Measurements from ENCODE around the gene ELMO1.

GRCh38 chr7:37236906-37237305 lies 211.8 kb downstream of the ELMO1 start:
- no peak for TF ChIP-seq TERF1 (CRISPR knock-in tag; IDR thresholded peaks at IDR 0.05)
- no peak for TF ChIP-seq SMYD3 (CRISPR knock-in tag; IDR thresholded peaks at IDR 0.05)
- TF ChIP-seq, protein P1, sequence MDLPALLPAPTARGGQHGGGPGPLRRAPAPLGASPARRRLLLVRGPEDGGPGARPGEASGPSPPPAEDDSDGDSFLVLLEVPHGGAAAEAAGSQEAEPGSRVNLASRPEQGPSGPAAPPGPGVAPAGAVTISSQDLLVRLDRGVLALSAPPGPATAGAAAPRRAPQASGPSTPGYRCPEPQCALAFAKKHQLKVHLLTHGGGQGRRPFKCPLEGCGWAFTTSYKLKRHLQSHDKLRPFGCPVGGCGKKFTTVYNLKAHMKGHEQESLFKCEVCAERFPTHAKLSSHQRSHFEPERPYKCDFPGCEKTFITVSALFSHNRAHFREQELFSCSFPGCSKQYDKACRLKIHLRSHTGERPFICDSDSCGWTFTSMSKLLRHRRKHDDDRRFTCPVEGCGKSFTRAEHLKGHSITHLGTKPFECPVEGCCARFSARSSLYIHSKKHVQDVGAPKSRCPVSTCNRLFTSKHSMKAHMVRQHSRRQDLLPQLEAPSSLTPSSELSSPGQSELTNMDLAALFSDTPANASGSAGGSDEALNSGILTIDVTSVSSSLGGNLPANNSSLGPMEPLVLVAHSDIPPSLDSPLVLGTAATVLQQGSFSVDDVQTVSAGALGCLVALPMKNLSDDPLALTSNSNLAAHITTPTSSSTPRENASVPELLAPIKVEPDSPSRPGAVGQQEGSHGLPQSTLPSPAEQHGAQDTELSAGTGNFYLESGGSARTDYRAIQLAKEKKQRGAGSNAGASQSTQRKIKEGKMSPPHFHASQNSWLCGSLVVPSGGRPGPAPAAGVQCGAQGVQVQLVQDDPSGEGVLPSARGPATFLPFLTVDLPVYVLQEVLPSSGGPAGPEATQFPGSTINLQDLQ (CRISPR knock-in tag; IDR thresholded peaks at IDR 0.05), result no peak
- TF ChIP-seq JUNB (CRISPR knock-in tag; IDR thresholded peaks at IDR 0.05; ENCODE audit: borderline replicate concordance), result no peak
- no peak for TF ChIP-seq ZSCAN30 (CRISPR knock-in tag; IDR thresholded peaks at IDR 0.05)
- no peak for TF ChIP-seq MXI1 (IDR thresholded peaks at IDR 0.05; ENCODE audit: borderline replicate concordance, low read depth, low read length)
- TF ChIP-seq GATAD2A (CRISPR knock-in tag; IDR thresholded peaks at IDR 0.05), result no peak

All from HepG2 (cell line).